Measurements from ENCODE around the gene ABCB1.
"Not testable (repeated sequence)": the region's sequence is repeated elsewhere in the genome, so short reads cannot be mapped to it uniquely, and the experiment has no call there.

ABCB1 gene

GRCh38 chr7:87596696-87597095 is 4.0 kb downstream of the ABCB1 start:
- H3K9me3 Mint-ChIP-seq, result no peaks in the 10 kb centered on the region

DNA sequence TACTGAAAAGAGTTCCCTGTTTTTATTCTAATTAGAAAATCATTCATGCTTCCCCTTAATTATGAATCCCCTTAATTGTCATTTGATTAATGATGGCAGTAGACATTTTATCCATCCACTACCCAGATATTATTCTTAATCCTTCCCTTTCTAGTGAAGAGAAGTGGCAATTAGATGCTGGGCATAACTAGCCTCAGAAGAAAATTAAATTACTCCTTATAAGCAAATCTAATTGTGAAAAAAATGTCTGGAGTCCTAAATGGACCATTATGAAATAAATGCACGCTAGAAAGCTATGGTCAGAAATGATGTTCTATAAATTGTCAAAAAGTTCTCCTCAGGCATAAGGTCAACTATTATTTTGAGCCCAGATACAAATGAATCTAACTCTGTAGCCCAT is 4.5 kb downstream of the ABCB1 start:
- H3K36me3 Mint-ChIP-seq (ENCODE audit: low read depth), result no peaks in the 10 kb centered on the region
- no peak overlapping the region for H3K27ac Mint-ChIP-seq
- H3K9me3 Mint-ChIP-seq, result no peaks in the 10 kb centered on the region
- peaks cover 15% of the 10 kb centered on the region for H3K27me3 Mint-ChIP-seq (ENCODE audit: low read depth)
- H3K4me3 Mint-ChIP-seq, result no peak overlapping the region
- peaks cover 13% of the 10 kb centered on the region for H3K4me1 Mint-ChIP-seq (ENCODE audit: low read depth)

More at GRCh38 chr7:87596696-87597095, 4.0 kb downstream of the ABCB1 start:
- Mint-ChIP-seq H3K4me1 (ENCODE audit: low read depth) (peaks cover 15% of the 10 kb centered on the region), H3K36me3 (ENCODE audit: low read depth) (no peaks in the 10 kb centered on the region), H3K27ac (no peak overlapping the region), H3K27me3 (ENCODE audit: low read depth) (peaks cover 21% of the 10 kb centered on the region), H3K4me3 (no peak overlapping the region)

GRCh38 chr7:87592300-87592699 is 8.4 kb downstream of the ABCB1 start:
- Mint-ChIP-seq H3K4me3 (no peak overlapping the region), H3K27ac (no peak overlapping the region), H3K9me3 (no peaks in the 10 kb centered on the region), H3K4me1 (ENCODE audit: low read depth) (no peaks in the 10 kb centered on the region), H3K27me3 (ENCODE audit: low read depth) (peaks cover 3% of the 10 kb centered on the region), H3K36me3 (ENCODE audit: low read depth) (no peaks in the 10 kb centered on the region)

- Mint-ChIP-seq H3K36me3 (ENCODE audit: low read depth) (no peaks in the 10 kb centered on the region), H3K27ac (no peak overlapping the region)
Measured at GRCh38 chr7:87591211-87591610, 9.5 kb downstream of the ABCB1 start.

GRCh38 chr7:87590578-87590977 is 10.1 kb downstream of the ABCB1 start:
- peaks cover 5% of the 10 kb centered on the region for H3K4me1 Mint-ChIP-seq (ENCODE audit: low read depth)
- no peaks in the 10 kb centered on the region for H3K27me3 Mint-ChIP-seq (ENCODE audit: low read depth)
- H3K9me3 Mint-ChIP-seq, result no peaks in the 10 kb centered on the region
- no peak overlapping the region for H3K4me3 Mint-ChIP-seq
- H3K27ac Mint-ChIP-seq, result no peak overlapping the region
- no peaks in the 10 kb centered on the region for H3K36me3 Mint-ChIP-seq (ENCODE audit: low read depth)

More at GRCh38 chr7:87591211-87591610, 9.5 kb downstream of the ABCB1 start:
- Mint-ChIP-seq H3K27me3 (ENCODE audit: low read depth) (no peaks in the 10 kb centered on the region), H3K4me3 (no peak overlapping the region), H3K4me1 (ENCODE audit: low read depth) (peaks cover 3% of the 10 kb centered on the region), H3K9me3 (no peaks in the 10 kb centered on the region)

- Mint-ChIP-seq H3K4me1 (ENCODE audit: low read depth) (peaks cover 5% of the 10 kb centered on the region), H3K36me3 (ENCODE audit: low read depth) (no peaks in the 10 kb centered on the region), H3K4me3 (no peak overlapping the region), H3K27me3 (ENCODE audit: low read depth) (no peaks in the 10 kb centered on the region), H3K9me3 (no peaks in the 10 kb centered on the region), H3K27ac (no peak overlapping the region)
Measured at GRCh38 chr7:87589631-87590030, 11.1 kb downstream of the ABCB1 start.

- no peak overlapping the region for H3K27ac Mint-ChIP-seq
- no peak overlapping the region for H3K4me3 Mint-ChIP-seq
- H3K36me3 Mint-ChIP-seq (ENCODE audit: low read depth), result peaks cover 1% of the 10 kb centered on the region
- H3K9me3 Mint-ChIP-seq, result no peaks in the 10 kb centered on the region
- no peaks in the 10 kb centered on the region for H3K27me3 Mint-ChIP-seq (ENCODE audit: low read depth)
- peaks cover 5% of the 10 kb centered on the region for H3K4me1 Mint-ChIP-seq (ENCODE audit: low read depth)
Measured at GRCh38 chr7:87581723-87582122, 19.0 kb downstream of the ABCB1 start.

DNA sequence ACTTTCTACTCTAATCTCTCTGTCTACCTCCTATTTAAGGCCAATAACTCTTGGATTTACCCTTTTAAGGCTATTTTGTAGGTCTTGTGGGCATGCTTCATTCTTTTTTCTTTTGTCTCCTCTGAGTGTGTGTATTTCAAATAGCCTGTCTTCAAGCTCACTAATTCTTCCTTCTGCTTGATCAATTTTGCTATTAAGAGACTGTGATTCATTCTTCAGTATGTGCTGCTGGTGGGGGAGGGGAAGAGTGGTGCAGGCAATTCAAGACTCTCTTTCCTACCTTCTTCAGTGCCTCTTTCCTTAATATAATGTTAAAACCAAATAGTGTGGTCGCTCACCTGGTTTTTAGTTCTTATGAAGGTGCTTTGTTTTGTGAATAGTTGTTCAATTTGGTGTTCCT is 20.0 kb downstream of the ABCB1 start:
- Mint-ChIP-seq H3K4me3 (no peak overlapping the region), H3K27ac (no peak overlapping the region), H3K4me1 (ENCODE audit: low read depth) (no peaks in the 10 kb centered on the region), H3K36me3 (ENCODE audit: low read depth) (peaks cover 1% of the 10 kb centered on the region), H3K9me3 (no peaks in the 10 kb centered on the region), H3K27me3 (ENCODE audit: low read depth) (no peaks in the 10 kb centered on the region)

DNA sequence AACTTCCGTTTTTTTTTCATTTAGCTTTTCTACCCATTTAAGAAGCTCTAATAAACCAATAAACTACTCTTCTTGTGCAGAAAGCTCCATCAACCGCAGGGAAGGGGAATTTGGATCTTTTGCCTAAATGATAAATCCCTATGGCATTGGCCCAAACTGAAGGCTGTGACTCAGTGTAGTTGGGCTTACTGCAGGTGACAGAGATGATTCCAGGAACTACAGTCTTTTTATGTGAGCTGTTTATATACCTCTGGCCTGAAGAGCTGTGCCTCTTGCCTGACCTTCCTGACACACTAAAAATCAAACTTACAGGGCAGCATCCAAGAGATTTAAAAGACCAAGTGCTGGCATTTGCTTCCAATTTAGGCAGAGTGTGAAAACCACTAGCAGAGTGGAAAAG is 25.2 kb downstream of the ABCB1 start:
- peaks cover 4% of the 10 kb centered on the region for H3K4me1 Mint-ChIP-seq (ENCODE audit: low read depth)
- H3K27me3 Mint-ChIP-seq (ENCODE audit: low read depth), result no peaks in the 10 kb centered on the region
- H3K4me3 Mint-ChIP-seq, result no peak overlapping the region
- no peak overlapping the region for H3K27ac Mint-ChIP-seq
- peaks cover 1% of the 10 kb centered on the region for H3K36me3 Mint-ChIP-seq (ENCODE audit: low read depth)
- H3K9me3 Mint-ChIP-seq, result no peaks in the 10 kb centered on the region

- no peaks in the 10 kb centered on the region for H3K27me3 Mint-ChIP-seq (ENCODE audit: low read depth)
- no peak overlapping the region for H3K27ac Mint-ChIP-seq
- H3K4me1 Mint-ChIP-seq (ENCODE audit: low read depth), result peaks cover 4% of the 10 kb centered on the region
- no peak overlapping the region for H3K4me3 Mint-ChIP-seq
- peaks cover under 1% of the 10 kb centered on the region for H3K36me3 Mint-ChIP-seq (ENCODE audit: low read depth)
- no peaks in the 10 kb centered on the region for H3K9me3 Mint-ChIP-seq
Measured at GRCh38 chr7:87574630-87575029, 26.1 kb downstream of the ABCB1 start.

GRCh38 chr7:87572513-87572912 is 28.2 kb downstream of the ABCB1 start:
- H3K9me3 Mint-ChIP-seq; H3K27me3 Mint-ChIP-seq (ENCODE audit: low read depth); H3K36me3 Mint-ChIP-seq (ENCODE audit: low read depth); H3K27ac Mint-ChIP-seq; H3K4me1 Mint-ChIP-seq (ENCODE audit: low read depth); H3K4me3 Mint-ChIP-seq: not testable (repeated sequence)

DNA sequence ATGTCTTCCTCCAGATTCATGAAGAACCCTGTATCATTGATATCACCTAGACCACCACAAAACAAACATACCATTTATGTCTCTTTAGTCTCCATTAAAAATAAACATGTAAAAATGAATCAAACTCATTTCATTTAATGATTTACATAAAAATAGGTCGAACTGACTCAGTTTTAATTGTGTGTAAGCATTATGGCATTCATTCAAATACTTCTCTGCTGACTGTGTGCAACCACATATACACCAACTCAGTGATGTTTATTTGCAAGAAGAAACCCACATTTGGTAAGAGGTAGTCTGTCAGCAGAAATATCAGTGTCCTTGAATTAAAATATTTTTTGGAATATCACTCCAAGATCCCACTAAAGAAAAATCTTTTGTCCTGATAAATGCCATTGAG is 30.5 kb downstream of the ABCB1 start:
- Mint-ChIP-seq H3K9me3 (no peaks in the 10 kb centered on the region), H3K4me3 (no peak overlapping the region), H3K27ac (no peak overlapping the region), H3K27me3 (ENCODE audit: low read depth) (no peaks in the 10 kb centered on the region), H3K36me3 (ENCODE audit: low read depth) (no peaks in the 10 kb centered on the region), H3K4me1 (ENCODE audit: low read depth) (peaks cover 4% of the 10 kb centered on the region)

DNA sequence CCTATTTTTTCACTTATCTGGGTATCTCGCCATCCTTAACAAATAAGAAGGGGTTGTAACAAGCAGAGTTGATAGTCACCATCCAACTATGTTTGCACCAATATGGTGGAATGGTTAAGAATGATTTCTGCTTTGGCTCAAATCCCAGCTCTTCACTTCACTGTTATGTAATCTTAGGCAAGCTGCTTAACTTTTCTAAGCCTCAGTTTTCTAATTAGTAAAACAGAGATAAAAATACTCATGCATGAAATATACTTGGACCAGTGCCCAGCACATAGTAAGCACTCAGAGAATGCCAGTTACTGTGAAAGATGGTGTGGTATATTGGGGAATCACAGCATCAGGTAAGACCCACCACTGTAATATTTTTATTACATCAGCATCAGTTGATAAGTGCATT is 33.6 kb downstream of the ABCB1 start:
- H3K4me1 Mint-ChIP-seq (ENCODE audit: low read depth), result no peaks in the 10 kb centered on the region
- H3K36me3 Mint-ChIP-seq (ENCODE audit: low read depth), result no peaks in the 10 kb centered on the region
- H3K4me3 Mint-ChIP-seq, result no peak overlapping the region
- H3K9me3 Mint-ChIP-seq, result no peaks in the 10 kb centered on the region
- H3K27me3 Mint-ChIP-seq (ENCODE audit: low read depth), result no peaks in the 10 kb centered on the region
- H3K27ac Mint-ChIP-seq, result no peak overlapping the region

DNA sequence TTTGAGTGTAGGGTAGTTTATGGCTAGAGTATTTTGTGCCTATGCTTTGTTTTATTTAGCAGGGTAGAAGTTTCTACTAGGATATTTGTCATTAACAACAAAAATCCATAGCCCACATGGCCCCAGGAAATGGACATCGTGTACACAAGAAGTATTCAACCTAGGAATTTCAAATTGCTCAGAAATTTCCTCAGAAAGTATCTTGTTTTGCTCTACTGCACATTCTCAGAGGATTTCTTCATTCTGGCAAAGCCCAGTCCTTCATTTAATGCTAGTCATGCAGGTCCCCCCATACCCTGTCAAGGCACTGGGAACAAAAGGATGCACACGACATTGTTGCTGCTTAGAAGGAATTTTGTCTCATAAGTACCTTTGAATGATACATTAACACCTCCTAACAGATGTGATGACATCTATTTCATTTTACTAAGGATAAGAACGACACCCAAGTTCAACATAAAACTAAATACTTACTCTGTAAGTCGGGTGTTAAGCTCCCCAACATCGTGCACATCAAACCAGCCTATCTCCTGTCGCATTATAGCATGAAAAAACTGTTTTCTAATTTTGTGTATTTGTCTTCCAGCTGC is 34.3 kb downstream of the ABCB1 start:
- Mint-ChIP-seq H3K9me3 (no peaks in the 10 kb centered on the region), H3K27me3 (ENCODE audit: low read depth) (no peaks in the 10 kb centered on the region), H3K27ac (no peak overlapping the region), H3K4me1 (ENCODE audit: low read depth) (no peaks in the 10 kb centered on the region), H3K36me3 (ENCODE audit: low read depth) (no peaks in the 10 kb centered on the region), H3K4me3 (no peak overlapping the region)

- Mint-ChIP-seq H3K9me3 (no peaks in the 10 kb centered on the region), H3K27me3 (ENCODE audit: low read depth) (no peaks in the 10 kb centered on the region), H3K4me1 (ENCODE audit: low read depth) (no peaks in the 10 kb centered on the region), H3K27ac (no peak overlapping the region), H3K4me3 (no peak overlapping the region), H3K36me3 (ENCODE audit: low read depth) (no peaks in the 10 kb centered on the region)
Measured at GRCh38 chr7:87565877-87566276, 34.8 kb downstream of the ABCB1 start.
